Liver (tissue), 2 donors: ENCODE results near the gene NRG2.

Source experiments
- TF ChIP-seq, protein P1 (sequence below): fragments of 150-350 bp; IDR thresholded peaks from 2 replicates; pipeline ENCODE4 v1.5.1; 2017; ENCODE audit warnings: improper control_type of control experiment, low read depth, low read length; ENCODE audit not compliant: missing input control
- TF ChIP-seq, protein P2 (sequence below): IDR thresholded peaks from 2 replicates; pipeline ENCODE4 v1.6.1; 2016; ENCODE audit warnings: antibody characterized with exemption
- donor health status: healthy.

DNA sequence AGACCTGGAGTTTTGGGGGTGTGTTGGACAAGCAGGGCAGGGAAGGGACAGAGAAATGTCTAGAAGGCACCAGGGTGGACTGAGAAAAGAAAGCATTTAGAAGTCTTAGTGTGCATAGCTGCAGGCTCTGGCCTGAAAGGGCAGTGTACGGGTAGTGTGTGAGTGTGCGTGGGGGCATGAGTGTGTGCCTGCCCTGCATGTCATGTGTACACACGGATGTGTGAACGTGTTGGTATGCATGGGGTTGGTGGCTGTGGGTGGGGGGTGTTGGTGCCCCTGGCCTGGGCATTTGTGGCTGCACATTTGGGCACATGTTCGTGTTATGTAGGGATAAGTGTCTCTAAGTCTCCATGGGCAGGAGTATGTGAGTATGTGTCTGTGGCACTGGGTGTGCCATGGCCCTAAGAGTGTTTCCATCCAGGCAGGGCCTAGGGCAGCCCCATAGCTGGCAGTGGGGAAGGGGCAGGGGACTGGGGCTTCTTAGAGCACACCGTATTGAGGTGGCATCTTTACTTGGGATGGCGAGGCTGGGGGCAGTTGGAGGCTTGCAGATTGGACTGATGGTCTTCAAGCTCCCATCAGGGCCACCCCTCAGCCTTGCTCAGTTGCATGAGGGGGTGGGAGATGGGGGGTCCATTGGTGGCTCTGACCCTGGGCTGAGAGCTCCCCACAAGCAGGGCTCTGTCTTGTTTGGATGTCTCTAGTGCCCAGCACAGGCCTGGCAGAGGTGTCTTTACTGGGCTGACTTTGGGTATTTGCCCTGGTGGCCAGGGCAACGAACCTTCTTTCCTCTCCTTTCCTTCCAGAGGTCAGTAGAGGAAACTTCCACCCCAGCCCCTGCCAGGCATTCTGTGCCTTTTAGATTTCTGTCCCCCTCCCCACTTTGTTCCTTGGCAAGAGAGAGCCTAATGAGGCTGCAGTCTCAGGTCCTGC lies 232.5 kb downstream of the NRG2 start:
- TF ChIP-seq, protein P1, sequence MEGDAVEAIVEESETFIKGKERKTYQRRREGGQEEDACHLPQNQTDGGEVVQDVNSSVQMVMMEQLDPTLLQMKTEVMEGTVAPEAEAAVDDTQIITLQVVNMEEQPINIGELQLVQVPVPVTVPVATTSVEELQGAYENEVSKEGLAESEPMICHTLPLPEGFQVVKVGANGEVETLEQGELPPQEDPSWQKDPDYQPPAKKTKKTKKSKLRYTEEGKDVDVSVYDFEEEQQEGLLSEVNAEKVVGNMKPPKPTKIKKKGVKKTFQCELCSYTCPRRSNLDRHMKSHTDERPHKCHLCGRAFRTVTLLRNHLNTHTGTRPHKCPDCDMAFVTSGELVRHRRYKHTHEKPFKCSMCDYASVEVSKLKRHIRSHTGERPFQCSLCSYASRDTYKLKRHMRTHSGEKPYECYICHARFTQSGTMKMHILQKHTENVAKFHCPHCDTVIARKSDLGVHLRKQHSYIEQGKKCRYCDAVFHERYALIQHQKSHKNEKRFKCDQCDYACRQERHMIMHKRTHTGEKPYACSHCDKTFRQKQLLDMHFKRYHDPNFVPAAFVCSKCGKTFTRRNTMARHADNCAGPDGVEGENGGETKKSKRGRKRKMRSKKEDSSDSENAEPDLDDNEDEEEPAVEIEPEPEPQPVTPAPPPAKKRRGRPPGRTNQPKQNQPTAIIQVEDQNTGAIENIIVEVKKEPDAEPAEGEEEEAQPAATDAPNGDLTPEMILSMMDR = no peak
- TF ChIP-seq, protein P2, sequence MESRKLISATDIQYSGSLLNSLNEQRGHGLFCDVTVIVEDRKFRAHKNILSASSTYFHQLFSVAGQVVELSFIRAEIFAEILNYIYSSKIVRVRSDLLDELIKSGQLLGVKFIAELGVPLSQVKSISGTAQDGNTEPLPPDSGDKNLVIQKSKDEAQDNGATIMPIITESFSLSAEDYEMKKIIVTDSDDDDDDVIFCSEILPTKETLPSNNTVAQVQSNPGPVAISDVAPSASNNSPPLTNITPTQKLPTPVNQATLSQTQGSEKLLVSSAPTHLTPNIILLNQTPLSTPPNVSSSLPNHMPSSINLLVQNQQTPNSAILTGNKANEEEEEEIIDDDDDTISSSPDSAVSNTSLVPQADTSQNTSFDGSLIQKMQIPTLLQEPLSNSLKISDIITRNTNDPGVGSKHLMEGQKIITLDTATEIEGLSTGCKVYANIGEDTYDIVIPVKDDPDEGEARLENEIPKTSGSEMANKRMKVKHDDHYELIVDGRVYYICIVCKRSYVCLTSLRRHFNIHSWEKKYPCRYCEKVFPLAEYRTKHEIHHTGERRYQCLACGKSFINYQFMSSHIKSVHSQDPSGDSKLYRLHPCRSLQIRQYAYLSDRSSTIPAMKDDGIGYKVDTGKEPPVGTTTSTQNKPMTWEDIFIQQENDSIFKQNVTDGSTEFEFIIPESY = no peak
